K562 (cell line): ENCODE data around the gene CTRB1. TPM values are rescaled to one million over a fixed set of nuclear protein-coding genes. Genes with fewer than 3 reads are reported as not detected.

Experiments used
- ELF2 ChIP-seq: fragments of 250-450 bp; sonication (Bioruptor Pico); IDR thresholded peaks from 2 replicates; pipeline ENCODE4 v1.5.0; 2021; ENCODE audit warnings: mild to moderate bottlenecking
- GATA2 ChIP-seq: sonication (generic); formaldehyde crosslinking; IDR thresholded peaks from 2 replicates; pipeline ENCODE4 v1.4.0; 2020; ENCODE audit warnings: mild to moderate bottlenecking, missing genetic modification reagents
- HEY1 ChIP-seq: fragments of 250-450 bp; sonication (Bioruptor Pico); IDR thresholded peaks from 2 replicates; pipeline ENCODE4 v1.5.0; 2020; ENCODE audit warnings: mild to moderate bottlenecking, moderate library complexity, borderline replicate concordance
- KDM5B ChIP-seq: fragments of 200-600 bp; sonication (generic); IDR thresholded peaks from 2 replicates; pipeline ENCODE4 v1.6.1; 2012; ENCODE audit warnings: low read depth, mild to moderate bottlenecking, moderate library complexity, low read length, control low read depth, inconsistent platforms; ENCODE audit not compliant: insufficient replicate concordance
- SRSF9 ChIP-seq: fragments of 200-400 bp; formaldehyde crosslinking; IDR thresholded peaks from 2 replicates; pipeline ENCODE4 v1.6.1; 2017; ENCODE audit warnings: low read depth, low read length, borderline replicate concordance
- ZNF518B ChIP-seq: fragments of 250-450 bp; sonication (Bioruptor Pico); IDR thresholded peaks from 2 replicates; pipeline ENCODE4 v1.5.0; 2021; ENCODE audit warnings: mild to moderate bottlenecking, moderate library complexity
- polyA plus RNA-seq, 8 experiments: library from polyadenylated mRNA; depleted of rRNA in 4 of 8; stranded (reverse) in 5 of 8; unstranded in 3 of 8; fragments of >200 nt; fragmentation: Nextera tagmentation in 2 of 8; fragmentation: Illumina TruSeq in 1 of 8; extraction: Ambion mirVana in 2 of 8; extraction: Trizol in 1 of 8; gene quantifications; 2 replicates each; pipeline versions ENCODE4 v1.2.1 to v1.2.3, GENCODE V29; 2011 to 2014; ENCODE audit warnings: inconsistent platforms in 1 of 8, missing spikeins in 1 of 8
- total RNA-seq, 7 experiments: library from RNA; depleted of rRNA in 6 of 7; stranded (reverse); fragments of >200 nt in 6 of 7; fragmentation: Illumina TruSeq in 2 of 7; extraction: Trizol in 2 of 7; gene quantifications; 2 replicates each; pipeline versions ENCODE4 v1.2.1 to v1.2.3, GENCODE V29; 2011 to 2021; ENCODE audit warnings: low replicate concordance in 1 of 7
- TF ChIP-seq, protein P1 (sequence below): fragments of 450-650 bp; formaldehyde crosslinking; IDR thresholded peaks from 2 replicates; pipeline ENCODE4 v1.4.0; 2022; ENCODE audit warnings: missing genetic modification characterization
- TF ChIP-seq, protein P2 (sequence below): sonication (generic); formaldehyde crosslinking; IDR thresholded peaks from 2 replicates; pipeline ENCODE4 v1.9.0; 2022; ENCODE audit warnings: mild to moderate bottlenecking, missing genetic modification reagents

Gene CTRB1
- total and polyA plus RNA-seq, 9 of the 15 experiments (the other 6 are each of a cell fraction or from before 2014, with no cell fraction given) = 2.3 TPM; not detected in 8

- TF ChIP-seq ZNF518B (CRISPR knock-in tag) (no peak), GATA2 (no peak), KDM5B (no peak), HEY1 (no peak), SRSF9 (no peak), ELF2 (CRISPR knock-in tag) (no peak)
- TF ChIP-seq, protein P1, sequence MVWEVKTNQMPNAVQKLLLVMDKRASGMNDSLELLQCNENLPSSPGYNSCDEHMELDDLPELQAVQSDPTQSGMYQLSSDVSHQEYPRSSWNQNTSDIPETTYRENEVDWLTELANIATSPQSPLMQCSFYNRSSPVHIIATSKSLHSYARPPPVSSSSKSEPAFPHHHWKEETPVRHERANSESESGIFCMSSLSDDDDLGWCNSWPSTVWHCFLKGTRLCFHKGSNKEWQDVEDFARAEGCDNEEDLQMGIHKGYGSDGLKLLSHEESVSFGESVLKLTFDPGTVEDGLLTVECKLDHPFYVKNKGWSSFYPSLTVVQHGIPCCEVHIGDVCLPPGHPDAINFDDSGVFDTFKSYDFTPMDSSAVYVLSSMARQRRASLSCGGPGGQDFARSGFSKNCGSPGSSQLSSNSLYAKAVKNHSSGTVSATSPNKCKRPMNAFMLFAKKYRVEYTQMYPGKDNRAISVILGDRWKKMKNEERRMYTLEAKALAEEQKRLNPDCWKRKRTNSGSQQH (CRISPR knock-in tag) = no peak
- TF ChIP-seq, protein P2, sequence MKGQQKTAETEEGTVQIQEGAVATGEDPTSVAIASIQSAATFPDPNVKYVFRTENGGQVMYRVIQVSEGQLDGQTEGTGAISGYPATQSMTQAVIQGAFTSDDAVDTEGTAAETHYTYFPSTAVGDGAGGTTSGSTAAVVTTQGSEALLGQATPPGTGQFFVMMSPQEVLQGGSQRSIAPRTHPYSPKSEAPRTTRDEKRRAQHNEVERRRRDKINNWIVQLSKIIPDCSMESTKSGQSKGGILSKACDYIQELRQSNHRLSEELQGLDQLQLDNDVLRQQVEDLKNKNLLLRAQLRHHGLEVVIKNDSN = 0 out of 2 replicates have a peak, but pooled peaks have one; percentile 21
- TF ChIP-seq, all 486 proteins: peak for 6
Observed at GRCh38 chr16:75256059-75256571, 37.3 kb downstream of the CTRB1 start (continued).
